ENCODE data around the gene HOXC9. TPM values are rescaled to one million over a fixed set of nuclear protein-coding genes. Genes with fewer than 3 reads are reported as not detected.
A peak's percentile ranks its signal among the peaks of the same experiment; 100 is the strongest.

HOXC9 gene
- total RNA-seq, 4 donors from 2014 or later = 4.4 to 10.5 (median 7.9) TPM

DNA sequence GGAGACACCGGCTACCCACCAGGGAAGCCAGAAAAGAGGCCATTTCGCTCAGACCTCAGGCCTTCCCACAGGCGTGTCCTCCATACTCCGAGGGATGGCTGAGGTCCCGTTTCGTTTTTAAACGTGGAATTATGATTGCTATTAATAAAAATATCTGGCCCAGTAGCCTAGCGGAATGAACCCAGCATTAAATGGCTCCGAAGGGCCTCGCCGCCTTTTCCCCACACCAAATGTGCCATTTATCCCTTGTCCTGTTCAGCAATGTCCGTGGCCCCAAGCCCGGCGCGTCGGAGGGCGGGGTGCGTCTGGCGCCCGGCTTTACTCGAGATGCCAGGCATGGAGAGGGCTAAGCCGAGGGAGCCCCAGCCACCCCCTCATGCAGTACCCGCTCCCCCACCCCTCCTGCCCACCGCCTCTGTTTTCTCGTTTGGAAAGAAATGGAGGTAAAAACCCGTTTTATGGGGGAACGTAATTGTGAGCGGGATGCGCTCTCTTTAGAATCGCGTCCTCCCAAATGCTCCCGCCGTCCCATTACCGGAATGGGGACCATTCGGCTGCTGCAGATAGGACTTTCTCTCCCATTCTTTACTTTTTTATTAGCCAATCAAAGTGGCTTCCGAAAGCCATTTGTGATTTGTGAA lies 14.5 kb downstream of the HOXC9 start:
- DNase-seq (ENCODE audit: low spot score in 2 of 2) = no peak
- TF ChIP-seq, protein P1, sequence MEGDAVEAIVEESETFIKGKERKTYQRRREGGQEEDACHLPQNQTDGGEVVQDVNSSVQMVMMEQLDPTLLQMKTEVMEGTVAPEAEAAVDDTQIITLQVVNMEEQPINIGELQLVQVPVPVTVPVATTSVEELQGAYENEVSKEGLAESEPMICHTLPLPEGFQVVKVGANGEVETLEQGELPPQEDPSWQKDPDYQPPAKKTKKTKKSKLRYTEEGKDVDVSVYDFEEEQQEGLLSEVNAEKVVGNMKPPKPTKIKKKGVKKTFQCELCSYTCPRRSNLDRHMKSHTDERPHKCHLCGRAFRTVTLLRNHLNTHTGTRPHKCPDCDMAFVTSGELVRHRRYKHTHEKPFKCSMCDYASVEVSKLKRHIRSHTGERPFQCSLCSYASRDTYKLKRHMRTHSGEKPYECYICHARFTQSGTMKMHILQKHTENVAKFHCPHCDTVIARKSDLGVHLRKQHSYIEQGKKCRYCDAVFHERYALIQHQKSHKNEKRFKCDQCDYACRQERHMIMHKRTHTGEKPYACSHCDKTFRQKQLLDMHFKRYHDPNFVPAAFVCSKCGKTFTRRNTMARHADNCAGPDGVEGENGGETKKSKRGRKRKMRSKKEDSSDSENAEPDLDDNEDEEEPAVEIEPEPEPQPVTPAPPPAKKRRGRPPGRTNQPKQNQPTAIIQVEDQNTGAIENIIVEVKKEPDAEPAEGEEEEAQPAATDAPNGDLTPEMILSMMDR (IDR thresholded peaks at IDR 0.05) = no peak
- no peak for TF ChIP-seq EP300 (IDR thresholded peaks at IDR 0.05)
- TF ChIP-seq POLR2A (IDR thresholded peaks at IDR 0.05) = no peak
- peaks cover 0 to 55% of the 10 kb centered on the region in 2 donors for H3K27me3 ChIP-seq
- 18 to 44% methylated on average over 30 to 36 of the region's 36 CpGs for WGBS, 2 donors
- H3K27ac ChIP-seq = peak overlapping the region; percentile 78 to 99 (median 92)
- H3K9me3 ChIP-seq = no peaks in the 10 kb centered on the region
- H3K4me1 ChIP-seq = peaks cover 0 to 79% (median 12%) of the 10 kb centered on the region in 4 donors
- peak overlapping the region; percentile 8 to 38 (median 18) for H3K4me3 ChIP-seq
- H3K36me3 ChIP-seq = no peaks in the 10 kb centered on the region

DNA sequence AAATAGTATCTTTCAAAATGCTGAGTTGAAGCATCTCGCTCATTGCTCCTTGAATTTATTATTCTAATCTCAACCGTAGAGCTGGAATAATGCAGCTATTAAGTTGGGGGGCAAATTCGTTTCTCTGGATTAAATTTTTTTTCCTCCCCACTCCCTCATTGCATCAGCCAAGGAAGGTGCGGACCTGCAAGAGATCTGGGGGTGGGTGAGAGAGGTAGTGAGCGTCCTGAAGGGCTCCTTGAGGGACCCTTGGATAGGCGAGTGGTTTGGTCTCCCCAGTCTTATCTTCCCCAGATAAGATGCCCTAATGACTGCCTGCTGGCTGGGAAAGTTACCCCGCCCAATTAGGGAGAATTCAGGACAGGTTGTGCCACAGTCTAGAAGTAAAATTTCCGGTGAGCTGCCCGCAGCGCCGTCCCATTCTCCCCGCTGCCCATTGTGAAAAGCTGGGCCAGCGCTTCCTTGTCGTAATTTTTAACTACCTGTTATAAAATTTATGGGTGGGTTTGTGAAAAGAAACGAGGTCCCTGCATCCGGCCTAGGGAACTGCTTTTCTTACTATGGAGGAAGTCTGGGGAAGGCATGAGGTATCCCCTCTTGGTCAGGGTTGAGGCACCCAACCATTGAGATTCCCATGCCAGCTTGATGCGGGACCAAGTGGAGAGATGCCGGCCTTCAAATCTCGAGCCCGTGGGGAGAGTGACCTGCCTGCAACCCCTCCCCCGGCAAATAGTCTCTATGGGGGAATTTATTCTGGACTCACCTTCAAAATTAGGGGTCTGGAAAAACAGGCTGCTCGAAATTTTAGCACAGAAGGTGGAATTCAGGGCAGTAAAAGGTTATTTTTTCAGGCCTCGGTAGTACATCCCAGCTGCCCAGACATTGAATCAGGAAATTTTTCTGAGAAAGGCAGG lies 15.3 kb downstream of the HOXC9 start:
- 52 to 66% methylated on average over 23 of the region's 23 CpGs for WGBS, 2 donors
- TF ChIP-seq, protein P1 (IDR thresholded peaks at IDR 0.05) = no peak
- no peak for TF ChIP-seq EP300 (IDR thresholded peaks at IDR 0.05)
- no peaks in the 10 kb centered on the region for H3K36me3 ChIP-seq
- peaks cover 0 to 49% of the 10 kb centered on the region in 2 donors for H3K27me3 ChIP-seq
- H3K4me3 ChIP-seq = peak overlapping the region in 3 of 4 donors; percentile 8 to 38 (median 16)
- no peak for DNase-seq (ENCODE audit: low spot score in 2 of 2)
- no peaks in the 10 kb centered on the region for H3K9me3 ChIP-seq
- peaks cover 0 to 78% (median 11%) of the 10 kb centered on the region in 4 donors for H3K4me1 ChIP-seq
- H3K27ac ChIP-seq = peak overlapping the region in 3 of 4 donors; percentile 87 to 99 (median 96)

DNA sequence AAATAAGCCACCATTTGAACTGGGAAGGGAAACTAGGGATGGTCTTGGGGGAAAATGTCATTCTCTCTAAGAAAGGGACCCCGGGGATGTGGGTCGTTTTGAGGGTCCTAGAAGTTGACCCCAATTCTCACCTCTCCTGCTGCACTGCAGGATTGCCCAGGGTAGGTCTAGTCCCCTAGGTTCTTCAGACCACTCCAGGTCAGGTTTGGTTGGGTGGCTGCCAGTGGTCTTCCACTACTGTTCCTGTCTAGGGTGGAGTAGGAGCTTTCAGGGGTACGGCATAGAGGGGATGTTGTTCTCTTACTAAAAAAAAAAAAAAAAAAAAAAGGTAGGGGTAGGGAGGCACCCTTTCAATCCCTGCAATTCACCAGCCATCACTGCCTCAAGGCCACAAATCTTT lies 16.1 kb downstream of the HOXC9 start:
- no peaks in the 10 kb centered on the region for H3K36me3 ChIP-seq
- DNase-seq (ENCODE audit: low spot score in 2 of 2) = no peak
- peak overlapping the region; percentile 87 to 99 (median 96) for H3K27ac ChIP-seq
- TF ChIP-seq, protein P1 (IDR thresholded peaks at IDR 0.05) = no peak
- TF ChIP-seq POLR2A (IDR thresholded peaks at IDR 0.05) = no peak
- no peak for TF ChIP-seq EP300 (IDR thresholded peaks at IDR 0.05)
- WGBS, 2 donors = 9 to 14% methylated on average over 3 of the region's 3 CpGs
- no peaks in the 10 kb centered on the region for H3K9me3 ChIP-seq
- H3K27me3 ChIP-seq = peaks cover 0 to 52% of the 10 kb centered on the region in 2 donors
- H3K4me3 ChIP-seq = peak overlapping the region; percentile 53 to 74 (median 62)
- H3K4me1 ChIP-seq = peaks cover 0 to 79% (median 15%) of the 10 kb centered on the region in 4 donors

DNA sequence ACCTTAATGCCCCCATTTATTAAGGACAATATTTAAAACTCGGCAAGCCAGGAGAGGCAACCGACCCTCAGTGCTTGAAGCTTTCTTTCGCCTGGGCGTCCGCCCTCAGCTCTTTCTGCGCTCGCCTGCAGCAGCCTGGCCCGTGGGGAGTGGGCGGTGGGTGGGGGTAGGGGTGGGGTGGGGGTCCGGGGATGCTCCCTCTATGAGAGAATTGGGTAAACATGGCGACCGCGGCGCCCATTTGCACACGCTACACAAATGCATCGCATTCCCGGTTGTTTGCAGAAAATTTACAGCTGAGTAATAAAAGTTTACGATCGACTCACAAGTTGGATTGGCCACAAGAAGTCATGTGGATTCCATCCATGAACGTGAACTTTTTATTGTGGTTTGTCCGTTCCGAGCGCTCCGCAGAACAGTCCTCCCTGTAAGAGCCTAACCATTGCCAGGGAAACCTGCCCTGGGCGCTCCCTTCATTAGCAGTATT lies 16.6 kb downstream of the HOXC9 start:
- H3K4me1 ChIP-seq = peaks cover 0 to 79% (median 16%) of the 10 kb centered on the region in 4 donors
- 1% methylated on average over 25 of the region's 25 CpGs for WGBS, 2 donors
- H3K36me3 ChIP-seq = no peaks in the 10 kb centered on the region
- peak overlapping the region; percentile 87 to 99 (median 96) for H3K27ac ChIP-seq
- H3K9me3 ChIP-seq = no peaks in the 10 kb centered on the region
- peak overlapping the region; percentile 53 to 74 (median 62) for H3K4me3 ChIP-seq
- DNase-seq (ENCODE audit: low spot score in 2 of 2) = no peak
- peaks cover 0 to 51% of the 10 kb centered on the region in 2 donors for H3K27me3 ChIP-seq
- TF ChIP-seq, protein P1 (IDR thresholded peaks at IDR 0.05) = no peak
- peak in 1 of 2 donors; percentile 75 for TF ChIP-seq EP300 (IDR thresholded peaks at IDR 0.05)
